Fibroblast of skin of left biceps (primary cell): Measurements from ENCODE around the gene AQP1.

Source experiments
- DNase-seq, 2 experiments: peaks; one replicate each; pipeline ENCODE4 v3.0.0-alpha.2; 2013; ENCODE audit warnings: low read depth in 2 of 2

The AQP1 gene

GRCh38 chr7:30906515-30907240 is 5.0 kb upstream of the AQP1 start:
- DNase-seq = no peak

DNA sequence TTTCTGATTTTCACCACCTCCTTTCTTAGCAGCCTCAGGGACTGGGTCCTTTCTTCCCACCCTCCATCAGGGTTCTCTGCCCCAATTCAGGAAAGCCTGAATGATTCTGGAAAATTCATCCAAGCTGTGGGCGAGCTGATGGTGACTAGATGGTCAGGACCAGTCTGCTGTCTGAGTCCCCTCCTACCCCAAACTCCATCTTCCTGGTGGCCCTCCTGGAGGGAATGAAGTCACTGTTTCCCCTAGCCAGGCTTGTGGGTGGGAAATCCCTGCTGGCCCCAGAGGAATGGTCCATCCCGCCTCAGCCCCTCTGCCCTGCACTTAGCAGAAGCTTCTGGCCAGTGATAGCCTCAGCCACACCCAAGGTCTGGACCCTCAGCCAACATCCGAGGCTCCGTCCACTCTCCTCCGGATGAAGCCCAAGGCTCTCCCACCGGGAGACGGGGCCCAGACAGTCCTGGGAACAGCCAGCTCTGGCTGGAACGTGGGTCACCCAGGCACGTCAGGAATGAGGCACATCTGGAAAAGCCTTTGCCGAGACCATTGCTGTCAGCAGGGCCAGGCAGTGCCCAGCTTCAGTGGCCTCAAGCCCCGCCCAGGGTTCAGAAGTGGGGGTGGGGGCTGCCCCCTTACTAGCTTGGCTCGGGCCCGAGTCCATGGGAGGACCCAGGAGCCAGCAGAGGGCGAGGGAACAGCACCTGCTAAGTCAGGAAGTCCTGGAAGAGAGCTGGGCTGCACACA is 4.0 kb upstream of the AQP1 start:
- no peak for DNase-seq

DNA sequence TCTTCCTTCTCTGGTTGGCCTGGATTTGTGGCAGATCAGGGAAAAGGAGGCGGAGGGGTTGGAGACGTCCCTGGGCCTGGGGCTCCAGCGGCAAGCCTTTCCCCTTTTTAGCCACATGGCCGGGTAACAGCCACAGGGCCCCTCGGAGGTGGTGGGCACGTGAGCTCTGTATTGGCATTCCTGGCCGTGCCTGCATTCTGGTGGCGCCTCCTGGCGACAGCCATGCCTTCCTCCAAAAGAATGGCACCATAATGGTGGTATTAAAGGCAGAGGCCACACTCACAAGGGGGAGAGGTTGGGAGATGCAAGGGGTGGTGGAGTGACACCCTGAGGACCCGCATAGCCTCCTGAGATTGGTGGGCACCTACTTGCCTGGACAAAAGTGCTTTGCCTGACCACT is 3.0 kb upstream of the AQP1 start:
- DNase-seq = no peak

DNA sequence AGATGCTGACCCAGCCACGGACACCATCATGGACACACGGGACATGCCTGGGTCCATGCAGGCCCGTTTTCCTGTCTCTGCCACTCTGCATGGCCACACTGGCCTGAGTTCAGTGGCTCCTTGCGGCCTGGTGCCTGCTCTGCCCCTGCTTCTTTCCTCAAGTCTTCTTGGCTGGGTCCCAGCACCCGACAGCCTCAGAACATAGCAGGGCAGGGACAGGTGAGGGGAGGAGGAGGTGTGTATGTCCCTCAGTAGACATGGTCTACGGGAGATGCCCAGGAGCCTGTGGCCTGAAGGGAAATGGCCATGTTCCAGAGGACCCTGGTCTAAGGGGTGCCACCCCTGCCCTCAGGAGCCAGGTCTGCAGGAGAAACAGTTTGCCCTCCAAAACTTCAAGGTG is 2.2 kb upstream of the AQP1 start:
- DNase-seq = no peak

GRCh38 chr7:30910411-30911073 is 1.1 kb upstream of the AQP1 start:
- DNase-seq = no peak

- no peak for DNase-seq
These were observed 520 bp upstream of the AQP1 start for GRCh38 chr7:30911133-30911532.

DNA sequence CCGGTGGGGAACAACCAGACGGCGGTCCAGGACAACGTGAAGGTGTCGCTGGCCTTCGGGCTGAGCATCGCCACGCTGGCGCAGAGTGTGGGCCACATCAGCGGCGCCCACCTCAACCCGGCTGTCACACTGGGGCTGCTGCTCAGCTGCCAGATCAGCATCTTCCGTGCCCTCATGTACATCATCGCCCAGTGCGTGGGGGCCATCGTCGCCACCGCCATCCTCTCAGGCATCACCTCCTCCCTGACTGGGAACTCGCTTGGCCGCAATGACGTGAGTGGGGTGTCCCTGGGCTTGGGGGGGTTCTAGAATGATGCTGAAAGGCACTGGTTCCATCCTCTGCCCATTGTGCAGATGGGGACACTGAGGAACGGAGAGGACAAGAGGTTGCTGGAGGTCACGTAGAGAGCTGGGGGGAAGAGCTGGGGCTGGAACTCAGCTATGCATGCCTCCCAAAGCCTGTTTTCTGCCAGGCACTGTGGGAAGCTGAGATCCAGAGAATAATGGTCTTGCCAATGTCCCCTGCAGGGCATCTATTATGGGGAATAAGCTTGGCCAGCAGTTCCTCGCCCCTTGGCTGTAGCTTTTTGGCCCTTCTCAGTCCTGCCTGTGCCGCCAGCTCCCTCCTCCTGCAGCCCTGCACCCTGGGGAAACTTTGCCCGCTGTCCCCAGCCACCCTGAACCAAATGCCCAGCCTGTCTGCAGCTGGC is 523 bp downstream of the AQP1 start:
- no peak for DNase-seq

GRCh38 chr7:30912731-30912985 is 1.0 kb downstream of the AQP1 start:
- no peak for DNase-seq

DNA sequence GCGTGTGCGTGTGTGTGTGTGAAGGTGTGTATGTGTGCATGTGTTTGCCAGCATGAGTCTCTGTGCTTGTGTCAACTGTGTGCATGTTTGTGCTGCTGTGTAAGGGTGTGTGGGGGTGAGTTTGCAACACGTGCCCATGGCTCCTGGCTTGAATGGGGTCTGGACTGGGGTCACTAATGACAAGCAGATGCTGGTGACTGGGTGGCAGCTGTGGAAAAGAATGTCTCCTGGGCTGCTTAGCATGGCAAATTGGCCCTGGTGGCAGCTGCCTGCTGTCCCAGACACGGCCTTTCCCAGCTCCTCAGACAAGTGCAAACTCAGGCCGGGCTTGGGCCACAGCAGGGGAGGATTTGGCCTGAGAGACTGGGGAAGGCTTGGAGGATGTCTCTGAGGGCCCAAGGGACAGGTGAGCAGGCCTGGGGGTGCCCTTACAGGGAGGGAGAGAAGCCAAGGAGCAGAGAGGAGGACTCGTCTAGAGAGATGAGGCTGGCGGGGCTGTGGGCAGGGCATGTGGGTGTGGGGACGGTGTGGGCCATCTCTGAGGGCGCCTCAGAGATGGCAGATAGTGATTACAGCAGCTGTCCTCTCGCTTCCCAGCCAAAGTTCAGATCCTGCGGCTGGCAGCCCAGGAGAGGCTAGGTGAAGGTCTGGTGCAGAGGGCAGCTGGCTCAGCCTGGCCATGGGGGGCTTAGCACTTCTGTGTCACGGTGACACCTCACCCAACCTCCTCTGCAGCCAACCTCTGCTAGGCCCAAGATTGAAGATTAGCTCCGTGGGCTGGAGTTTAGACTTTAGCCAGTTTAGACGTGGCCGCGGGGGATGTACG is 1.5 kb downstream of the AQP1 start:
- DNase-seq = no peak

DNA sequence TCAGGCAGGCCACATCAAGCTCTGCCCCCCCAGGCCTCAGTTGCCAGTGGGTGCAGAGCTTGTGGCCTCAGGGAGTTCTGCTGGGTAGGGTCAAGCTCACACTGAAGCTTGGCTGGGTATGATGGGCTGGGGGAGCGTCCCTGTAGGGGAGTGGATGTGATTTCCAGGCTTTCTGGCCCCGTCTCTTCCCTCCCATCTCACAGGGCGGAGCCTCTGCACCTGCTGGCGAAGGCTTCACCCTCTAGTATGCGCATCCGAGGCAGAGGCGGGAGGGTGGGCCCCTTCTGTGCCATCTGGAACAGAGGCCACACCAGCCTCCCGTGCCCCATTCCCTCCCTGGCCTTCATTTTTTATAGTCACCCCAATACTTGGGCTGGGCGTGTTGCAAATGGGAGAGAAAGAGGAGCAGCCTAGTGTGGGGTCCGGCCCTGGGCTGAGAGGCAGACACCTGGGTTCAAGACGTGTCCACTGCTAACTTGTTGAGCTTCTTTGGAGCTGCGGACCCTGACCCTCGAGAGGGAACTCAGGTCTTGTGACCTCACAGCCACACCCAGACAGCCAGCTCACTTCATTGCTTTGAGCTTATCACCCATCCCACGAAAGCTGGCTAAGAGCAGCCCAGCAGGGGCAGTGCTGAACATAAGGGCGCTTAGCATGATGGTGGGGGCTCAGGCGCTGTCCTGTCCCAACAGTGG is 2.3 kb downstream of the AQP1 start:
- no peak for DNase-seq

DNA sequence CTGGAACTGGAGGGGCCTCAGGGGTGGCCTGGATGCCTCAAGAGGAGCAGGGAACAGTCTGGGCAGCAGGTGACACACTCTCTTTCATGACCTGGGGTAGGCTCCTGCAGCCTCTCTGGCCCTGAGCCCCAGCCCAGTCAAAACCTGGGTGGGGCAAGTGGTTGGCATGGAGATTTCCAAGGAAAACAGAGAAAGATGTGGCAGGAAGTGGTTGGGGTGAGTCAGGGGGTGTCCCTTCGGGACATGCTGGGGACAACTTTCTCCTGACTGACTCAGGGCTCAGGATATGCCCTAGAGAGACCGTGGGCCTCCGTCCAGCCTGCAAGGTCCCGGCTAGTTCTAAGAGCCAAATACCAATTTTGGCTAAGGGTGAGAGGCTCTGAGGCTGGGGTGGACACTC is 2.9 kb downstream of the AQP1 start:
- no peak for DNase-seq

DNA sequence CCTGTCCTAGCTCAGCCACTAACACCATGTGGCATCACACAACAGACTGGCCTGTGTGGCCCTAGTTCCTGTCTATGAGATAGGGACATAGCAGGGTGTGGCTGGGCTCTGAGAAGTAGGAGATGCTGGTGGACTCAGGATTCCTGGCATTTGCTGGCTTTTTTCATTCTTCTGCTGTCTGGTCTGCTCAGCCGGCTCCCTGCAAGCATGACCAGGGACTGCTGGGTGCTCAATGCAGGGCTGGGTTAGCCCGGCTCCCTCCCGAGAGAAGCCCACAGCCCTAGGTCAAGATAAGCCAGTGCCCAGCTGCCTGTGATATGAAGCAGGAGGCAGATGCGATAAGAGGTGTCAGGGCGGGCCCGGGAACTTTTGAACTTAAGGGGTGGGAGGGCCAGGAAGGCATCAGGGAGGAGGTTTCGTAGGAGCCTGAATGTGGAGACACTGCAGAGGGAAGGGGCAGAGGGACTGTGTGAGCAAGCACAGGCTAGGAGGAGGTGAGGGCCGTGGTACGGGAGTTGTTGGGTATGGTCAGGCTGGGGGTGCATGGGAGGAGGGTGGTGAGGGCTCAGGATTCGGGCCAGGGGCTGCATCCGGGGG is 3.5 kb downstream of the AQP1 start:
- DNase-seq = no peak

DNA sequence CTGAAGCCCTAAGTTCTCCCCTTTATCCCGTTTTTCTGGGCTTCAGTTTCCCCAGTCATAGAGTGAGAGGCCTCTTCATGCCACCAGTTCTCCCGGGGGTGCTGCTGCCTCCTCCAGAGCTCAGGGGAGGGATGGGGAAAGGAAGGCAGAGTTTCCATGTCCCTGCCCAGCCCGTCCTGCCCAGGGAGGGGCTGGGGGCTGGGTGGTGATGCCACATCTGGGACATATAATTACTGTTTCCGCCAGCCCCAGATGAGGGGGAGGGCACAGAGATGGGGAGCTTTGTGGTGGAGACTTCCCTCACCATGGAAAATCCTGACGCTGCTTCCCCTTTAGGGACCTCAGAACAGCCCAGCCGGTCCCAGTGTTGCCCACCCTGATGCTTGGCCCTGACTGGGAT is 4.1 kb downstream of the AQP1 start:
- DNase-seq = no peak

- no peak for DNase-seq
These were observed 4.6 kb downstream of the AQP1 start for GRCh38 chr7:30916255-30916654.

GRCh38 chr7:30916767-30917166 is 5.1 kb downstream of the AQP1 start:
- DNase-seq = no peak

GRCh38 chr7:30917216-30917893 is 5.7 kb downstream of the AQP1 start:
- DNase-seq = no peak

DNA sequence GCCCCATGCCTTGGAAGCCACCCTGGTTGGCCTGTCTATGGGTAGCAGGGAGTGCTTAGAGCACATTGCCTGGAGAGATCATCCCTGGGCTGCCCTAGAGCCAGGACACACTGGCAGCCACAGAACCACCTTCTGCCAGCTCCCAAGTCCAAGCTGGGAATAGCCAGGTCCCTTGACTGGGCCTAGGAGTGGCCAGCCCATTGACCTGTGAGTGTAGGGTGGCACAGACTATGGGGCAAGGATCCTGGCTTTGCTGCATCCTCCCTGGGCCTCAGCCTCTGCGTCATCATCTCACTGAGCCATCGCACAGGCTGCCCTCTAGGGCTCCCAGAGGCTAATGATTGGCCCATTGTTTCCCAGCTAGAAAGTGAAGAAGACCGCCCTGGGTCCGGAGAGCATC is 7.0 kb downstream of the AQP1 start:
- DNase-seq = no peak

DNA sequence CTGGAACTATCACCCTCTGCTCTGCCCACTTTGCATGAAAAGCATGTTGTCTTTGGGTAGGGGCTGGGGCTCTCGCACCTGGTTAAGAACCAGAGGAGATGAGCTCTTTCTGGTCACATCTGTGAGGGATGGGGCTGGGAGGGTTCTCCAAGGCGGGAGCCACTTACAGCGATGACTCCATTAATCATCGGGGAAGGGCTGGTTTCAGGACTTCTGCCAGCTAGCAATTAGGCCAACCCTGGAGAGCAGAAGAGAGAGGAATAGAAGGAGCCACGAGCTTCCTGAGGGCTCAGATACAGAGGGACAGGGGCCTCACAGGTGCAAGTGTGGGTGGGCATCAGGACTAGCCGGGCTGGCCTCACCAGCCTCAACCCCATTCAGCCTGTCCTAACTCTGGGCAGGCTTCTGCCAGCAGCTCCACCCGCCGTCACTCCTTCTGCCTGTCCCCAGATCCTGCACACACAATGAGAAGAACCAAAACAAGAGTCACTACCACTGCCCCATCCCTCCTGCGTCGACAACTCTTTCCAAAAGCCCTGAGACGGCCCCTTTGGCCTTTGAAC is 8.4 kb downstream of the AQP1 start:
- DNase-seq = no peak

DNA sequence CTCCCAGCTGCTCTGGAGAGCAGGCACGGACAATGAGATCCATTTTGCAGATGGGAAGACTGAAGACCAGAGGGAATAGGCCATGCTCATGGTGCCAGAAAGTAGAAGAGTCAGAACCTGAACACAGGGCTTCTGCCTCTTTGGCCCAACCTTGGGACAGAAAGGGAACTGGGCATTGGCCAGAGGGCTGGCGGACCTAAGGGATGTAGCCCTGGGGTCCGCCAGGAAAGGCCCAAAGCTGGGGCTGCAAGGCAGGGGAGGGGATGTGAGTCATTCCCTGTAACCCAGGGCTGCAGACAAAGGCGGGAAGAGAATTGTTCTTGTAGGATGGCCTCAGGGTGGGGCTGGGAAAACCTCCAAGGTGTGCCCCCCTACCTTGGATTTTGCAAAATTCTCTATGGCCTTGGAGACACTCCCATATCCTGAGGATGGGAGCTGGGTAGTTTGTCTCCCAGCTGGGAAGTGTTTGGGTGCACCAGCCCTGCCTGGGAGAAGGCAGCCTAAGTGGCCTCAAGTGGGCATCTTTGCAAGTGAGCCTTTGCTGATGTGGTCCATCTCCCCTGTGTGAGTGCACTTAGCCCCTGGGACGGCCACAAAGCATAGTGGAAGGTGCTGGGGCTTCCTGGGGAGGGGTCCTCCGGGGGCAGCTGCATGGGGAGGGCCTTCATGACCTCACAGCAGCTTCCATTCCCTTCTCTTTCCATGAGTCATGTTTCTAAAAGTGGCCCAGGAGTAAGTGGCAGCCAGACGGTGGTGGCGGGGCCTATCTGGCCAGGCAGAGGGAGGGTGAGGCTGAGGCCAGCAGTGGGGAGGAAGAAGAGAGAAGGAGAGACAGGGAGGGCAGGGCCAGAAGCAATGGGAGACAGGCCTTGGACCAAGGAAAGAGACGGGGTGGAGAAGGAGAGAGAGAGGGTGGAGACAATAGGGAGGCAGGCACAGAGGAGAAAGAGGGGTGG is 9.2 kb downstream of the AQP1 start:
- DNase-seq = no peak
